NCI-H1930 (cell line): ENCODE results near the gene PPP1R9A.

Experiments used
- DNase-seq, 2 experiments: peaks; one replicate each; lab custom pipeline; 2025; lab: John Stamatoyannopoulos, UW

The PPP1R9A gene

DNA sequence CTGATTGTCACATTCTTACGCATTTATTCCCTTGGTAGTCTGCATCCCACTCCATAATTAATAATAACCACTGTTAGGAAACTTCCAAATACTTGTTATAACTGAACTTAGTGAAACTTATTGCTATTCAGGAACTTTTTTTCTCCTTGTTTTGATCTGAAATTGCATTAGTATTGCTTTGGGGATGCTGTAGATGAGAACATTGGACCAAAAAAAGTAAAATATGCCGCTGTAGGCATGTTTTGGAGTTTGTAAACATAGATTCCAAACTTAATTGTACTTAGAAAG is 1.7 kb downstream of the PPP1R9A start:
- no peak for DNase-seq

DNA sequence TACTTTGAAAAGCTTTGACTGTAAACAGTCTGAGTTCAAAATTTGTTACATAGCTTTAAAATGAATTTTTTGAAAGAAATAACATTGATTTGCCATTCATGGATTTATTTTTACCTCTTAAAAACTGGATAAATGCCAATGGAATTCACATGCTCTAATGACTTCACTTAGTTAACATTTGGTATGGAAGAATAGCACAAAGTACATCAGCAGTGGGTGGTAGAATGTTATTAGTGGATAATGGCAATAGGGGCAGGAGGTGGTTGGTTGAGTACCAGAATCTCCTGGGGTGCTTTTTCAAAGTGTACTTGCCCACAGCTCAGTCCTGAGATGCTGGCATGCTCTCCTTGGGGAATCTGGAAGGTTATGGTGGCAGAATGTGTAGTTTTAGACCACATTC is 4.7 kb downstream of the PPP1R9A start:
- no peak for DNase-seq

DNA sequence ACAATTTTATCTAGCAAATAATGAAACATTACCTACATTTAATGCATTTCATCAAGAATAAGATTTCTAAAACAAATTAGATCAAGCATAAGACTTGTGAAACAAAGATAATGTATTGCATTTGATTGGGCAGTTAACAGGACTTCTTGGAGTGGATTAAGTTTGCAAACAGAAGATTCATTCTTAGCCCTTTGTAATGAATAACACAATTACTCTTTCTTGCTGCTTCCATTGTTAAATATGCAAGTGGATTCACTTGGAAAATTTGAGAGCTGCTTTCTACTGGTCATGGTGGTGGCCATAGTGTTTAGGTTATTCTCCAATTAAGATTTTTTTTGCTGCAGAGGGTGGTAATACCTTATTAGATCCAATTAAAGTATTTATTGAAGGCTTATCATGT is 6.0 kb downstream of the PPP1R9A start:
- DNase-seq, result no peak

DNA sequence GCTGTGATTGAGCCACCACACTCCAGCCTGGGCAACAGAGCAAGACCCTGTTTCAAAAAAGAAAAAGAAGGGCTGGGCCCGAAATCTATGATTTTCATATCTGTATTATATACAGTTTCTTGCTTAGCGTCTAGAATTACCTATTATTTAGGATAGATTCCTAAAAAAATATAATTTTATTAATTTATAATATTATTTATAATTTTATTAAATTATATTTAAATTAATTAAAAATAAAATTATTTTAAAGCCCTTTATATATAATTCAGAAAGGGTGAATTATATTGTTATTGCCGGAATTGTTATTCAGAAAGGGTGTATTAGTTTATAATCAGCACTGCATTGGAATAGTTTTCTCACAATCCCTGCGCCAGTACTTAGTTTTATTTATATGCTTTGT is 14.5 kb downstream of the PPP1R9A start:
- no peak for DNase-seq

DNA sequence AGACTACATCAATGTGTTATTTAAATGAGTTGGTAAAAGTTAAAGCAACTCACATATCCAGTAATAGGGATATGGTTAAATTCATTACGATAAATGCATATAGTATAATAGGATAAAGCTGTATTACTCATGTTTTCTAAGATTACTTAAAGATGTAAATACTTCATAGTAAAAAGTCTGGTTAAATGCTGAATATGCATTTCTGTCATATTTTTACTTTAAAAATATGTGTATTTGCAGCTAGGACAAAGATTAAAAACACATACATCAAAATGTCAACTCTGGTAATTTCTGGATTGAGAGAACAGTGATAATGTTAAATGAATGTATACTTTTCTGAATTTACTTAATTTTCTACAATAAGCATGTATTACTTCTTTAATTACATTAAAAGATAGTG is 15.1 kb downstream of the PPP1R9A start:
- DNase-seq, result no peak

DNA sequence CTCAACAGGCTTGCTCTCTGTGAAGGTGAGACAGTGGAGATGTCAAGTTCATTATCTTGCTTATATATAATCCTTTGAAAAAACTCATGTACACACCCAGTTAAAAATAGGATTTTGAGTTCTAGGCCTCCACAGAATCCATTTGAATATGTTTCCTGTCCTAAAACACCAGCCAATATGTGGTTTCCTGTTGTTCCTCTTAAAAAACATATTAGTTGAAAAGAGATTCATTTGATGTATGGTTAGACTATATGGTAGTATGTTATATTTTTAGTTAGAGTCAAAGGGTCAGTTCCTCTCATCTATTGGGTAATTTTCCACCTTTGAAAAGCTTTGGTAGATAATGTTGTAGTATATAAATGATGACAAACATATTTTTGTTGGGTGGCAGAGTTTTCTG is 16.0 kb downstream of the PPP1R9A start:
- DNase-seq, result no peak

DNA sequence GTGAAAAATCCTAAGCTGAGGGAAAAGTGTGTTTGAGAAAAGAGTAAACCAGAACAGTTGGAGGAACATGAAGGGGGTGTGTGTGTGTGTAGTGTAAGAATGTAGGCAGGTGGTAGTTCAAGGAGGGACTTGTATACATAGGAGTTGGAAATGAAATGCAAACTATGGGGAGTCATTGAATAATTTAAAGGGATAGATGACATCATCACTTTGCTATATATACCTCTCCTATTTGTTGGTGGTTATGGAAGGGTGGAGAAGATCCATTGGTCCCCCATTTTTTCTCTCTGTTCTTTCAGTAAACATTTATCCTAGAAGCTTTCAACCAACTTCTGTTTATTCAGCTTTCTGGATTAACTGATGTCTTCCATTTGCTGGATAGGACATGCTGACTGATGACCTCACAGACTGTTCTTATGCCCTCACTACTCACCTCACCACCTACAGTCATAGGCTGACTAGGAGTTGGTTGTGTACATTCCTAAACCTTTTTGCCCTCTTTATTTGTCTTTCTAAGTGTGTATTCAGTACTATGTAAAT is 20.8 kb downstream of the PPP1R9A start:
- no peak for DNase-seq

DNA sequence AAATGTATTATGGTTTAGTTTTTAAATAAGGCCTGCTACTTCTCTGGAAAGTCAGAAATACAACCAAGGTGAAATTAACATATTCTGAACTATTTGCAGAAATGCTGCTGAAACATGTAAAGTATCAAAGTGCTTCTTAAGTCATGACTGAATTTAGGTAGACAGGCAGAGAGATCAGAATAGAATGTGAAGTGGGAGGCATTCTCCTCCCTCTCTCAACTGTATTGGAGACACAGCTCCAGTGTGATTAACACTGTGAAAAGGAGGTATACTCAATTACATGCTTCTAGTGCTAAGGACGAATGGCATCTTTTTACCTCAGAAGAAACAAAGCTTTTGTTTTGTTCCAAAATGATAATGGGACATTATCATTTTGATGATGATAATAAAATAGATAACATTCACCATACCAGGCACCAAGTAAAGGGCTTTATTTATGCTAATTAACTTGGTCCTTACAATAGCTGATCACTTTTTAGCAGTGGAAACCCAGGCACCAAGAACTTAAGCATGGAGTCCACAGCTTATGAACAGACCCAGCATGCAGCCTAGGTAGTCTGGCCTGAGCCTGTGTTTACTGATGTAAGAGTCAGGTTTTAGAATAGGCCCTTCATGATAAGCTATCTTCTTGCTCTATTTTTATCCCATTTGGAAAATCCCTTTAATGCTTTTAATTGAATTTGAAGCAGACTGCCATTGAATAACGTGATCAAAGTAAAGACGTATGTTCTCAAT is 26.0 kb downstream of the PPP1R9A start:
- DNase-seq, result no peak

DNA sequence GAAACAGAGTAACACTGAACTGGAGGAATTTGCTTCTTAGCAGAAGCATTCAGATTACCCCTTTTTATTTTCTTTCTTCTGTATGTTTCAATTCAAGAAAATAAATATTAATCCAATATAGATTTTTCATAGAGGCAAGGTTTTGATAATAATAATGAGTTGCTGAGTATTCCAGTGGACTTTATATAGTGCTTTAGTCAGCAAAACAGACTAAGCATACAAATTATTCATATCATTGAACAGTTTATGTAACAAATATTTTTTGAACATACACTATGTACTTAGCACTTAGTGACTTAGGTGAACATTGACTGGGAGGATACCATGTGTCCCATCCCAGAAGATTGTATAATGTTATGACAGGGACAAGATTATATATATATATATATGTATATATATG is 32.0 kb downstream of the PPP1R9A start:
- DNase-seq, result no peak

DNA sequence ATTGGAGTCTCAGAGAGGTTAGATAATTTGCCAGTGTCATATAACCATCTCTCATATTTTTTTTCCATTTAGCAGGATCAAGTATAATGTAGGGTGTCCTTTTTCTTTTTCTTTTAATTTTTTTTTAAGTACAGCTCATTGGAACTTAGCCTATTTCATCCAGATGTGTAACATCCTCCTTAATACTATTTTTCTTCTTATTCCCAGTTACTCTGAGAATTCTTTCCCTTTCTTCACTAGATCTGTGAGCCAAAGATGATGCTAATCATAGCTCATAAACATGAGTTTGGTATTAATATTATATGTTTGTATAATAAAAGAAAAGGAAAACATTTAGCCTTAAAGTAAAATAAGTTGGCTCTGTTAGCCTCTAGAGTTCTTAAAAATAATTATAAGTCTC is 32.8 kb downstream of the PPP1R9A start:
- DNase-seq, result no peak

DNA sequence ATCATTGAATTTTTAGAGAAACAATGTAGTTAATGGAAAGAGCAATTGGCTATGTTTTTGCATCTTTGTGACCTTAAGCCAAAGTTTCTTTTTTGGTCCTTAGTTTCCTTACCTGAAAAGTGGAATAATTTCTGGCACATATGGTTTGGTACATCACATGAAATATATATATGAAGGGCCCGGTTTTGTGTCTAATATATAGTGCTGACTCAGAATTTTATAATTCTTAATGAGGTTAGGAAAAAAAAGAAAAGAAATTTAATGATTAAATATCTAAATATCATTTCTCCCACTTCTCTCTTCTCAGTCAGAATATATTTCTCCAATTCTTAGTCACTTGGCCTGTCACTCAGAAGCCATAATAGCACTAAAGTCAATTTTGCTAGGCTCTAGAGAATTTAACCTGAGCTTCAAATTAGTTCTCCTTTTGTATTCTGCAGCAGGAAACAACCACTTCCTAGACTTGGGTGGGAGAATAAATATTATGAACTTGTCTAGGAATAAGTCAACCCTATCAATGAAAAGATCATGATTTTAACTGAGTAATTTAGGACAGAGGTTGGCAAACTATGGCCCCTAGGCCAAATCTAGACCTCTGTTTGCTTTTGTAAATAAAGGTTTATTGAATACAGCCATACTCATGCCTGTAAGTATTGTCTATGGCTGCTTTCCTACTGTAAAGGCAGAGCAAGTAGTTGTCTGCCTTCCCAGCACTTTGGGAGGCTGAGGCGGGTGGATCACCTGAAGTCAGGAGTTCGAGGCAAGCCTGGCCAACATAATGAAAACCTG is 34.6 kb downstream of the PPP1R9A start:
- peak in 1 of 2 experiments; percentile 60 for DNase-seq

DNA sequence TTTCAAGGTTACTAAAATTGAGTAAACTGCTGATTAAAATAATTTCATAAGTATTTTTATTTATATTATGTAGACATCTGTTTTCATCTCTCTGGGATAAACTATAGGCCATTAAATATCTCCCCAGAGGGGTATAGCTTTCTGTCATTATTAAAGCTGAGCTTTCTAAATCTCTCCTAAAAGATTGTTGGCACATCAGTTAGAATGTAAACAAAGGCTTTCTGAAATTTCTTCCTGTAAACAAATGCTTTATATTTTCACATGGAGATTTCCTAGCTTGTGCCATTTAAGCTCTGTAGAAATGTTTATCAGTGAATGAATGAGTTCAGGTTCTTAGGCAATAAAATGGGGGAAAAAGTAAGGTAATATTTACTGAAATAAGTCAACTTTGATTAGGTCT is 35.7 kb downstream of the PPP1R9A start:
- DNase-seq, result peak in 1 of 2 experiments; percentile 45

DNA sequence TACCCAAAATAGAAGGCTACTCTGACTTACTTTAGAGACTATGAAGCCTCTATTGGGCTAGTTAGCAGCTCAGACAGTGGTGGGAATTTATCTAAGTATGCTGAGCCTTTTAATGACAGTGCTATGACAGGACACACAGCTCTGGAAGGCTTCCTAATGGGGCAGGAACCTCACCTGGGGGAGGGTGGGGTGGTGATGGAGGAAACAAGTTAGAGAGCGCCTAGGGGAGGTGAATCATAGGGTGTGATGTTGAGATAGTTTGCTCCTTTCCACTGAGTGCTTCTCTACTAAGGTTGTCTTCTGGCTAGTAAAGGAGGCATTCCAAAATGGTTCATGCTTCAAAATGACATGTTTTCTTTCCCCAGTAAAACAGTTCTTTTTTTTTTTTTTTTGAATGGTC is 42.1 kb downstream of the PPP1R9A start:
- no peak for DNase-seq

DNA sequence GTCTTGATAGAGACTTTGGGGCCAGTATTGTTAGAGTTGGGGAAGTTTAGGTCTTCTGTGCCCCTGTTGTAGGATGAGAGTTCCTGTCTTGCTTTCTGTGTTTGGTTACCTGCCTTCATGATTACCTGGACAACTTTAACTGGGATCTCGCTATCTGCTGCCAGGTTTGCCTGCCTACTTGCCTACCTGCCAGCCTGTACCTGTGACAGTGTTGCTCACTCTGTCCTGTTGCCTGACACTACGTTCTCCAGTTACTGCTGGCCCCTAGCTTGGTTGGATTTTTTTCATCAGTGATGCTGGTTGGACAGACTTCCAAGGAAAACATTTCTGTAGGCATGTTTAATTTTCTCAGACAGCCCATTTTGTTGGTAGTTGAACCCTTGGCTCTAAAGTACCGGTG is 48.4 kb downstream of the PPP1R9A start:
- DNase-seq, result no peak

DNA sequence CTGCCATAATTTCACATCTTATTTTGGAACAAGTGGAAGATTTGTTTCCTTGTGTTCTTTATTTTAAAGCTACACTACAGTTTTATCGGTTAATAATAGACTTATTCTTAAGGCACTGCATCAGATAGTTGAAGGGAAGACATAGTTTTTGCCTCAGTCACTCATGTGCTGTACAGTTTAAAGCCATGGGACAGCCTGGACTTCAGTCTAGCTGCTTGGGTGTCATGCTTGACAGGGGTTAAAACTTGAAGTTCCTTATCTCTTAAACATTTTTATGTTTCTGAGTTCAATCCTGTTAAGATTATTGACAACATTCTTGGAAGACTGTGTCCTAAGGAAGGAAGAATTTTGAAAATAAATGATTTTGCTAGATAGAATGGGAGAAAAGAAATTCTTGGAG is 49.7 kb downstream of the PPP1R9A start:
- DNase-seq, result no peak

DNA sequence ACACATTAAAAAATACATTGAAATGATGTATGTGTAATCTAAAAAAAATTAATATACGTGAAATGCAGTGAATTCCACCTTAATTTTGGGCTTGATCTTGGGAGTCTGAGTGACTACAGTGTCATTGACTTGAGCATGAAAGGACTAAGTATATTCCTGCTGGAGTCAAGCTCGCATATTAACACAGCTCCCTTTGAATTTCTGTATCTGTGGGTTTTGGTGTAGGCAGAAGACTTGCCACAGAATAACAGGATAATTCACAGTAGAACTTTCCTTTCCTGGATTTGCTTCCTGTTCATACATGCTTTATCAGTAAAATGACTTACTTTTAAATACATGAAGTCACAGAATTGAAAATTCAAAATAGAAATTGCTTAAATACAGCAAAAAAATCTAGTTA is 55.3 kb downstream of the PPP1R9A start:
- no peak for DNase-seq

DNA sequence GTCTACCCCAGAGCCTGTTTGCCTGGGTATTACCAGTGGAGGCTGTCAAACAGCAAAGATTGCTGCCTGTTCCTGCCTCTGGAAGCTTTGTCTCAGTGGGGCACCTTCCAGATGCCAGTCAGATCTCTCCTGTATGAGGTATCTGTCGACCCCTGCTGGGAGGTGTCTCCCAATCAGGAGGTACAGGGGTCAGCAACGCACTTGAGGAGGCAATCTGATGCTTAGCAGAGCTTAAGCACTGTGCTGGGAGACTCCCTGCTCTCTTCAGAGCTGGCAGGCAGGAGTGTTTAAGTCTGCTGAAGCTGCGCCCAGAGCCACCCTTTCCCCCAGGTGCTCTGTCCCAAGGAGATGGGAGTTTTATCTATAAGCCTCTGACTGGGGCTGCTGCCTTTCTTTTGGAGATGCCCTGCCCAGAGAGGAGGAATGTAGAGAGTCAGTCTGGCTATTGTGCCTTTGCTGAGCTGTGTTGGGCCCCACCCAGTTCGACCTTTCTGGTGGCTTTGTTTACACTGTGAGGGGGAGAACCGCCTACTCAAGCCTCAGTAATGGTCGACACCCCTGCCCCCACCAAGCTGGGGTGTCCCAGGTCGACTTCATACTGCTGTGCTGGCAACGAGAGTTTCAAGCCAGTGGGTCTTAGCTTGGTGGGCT is 62.2 kb downstream of the PPP1R9A start:
- no peak for DNase-seq

DNA sequence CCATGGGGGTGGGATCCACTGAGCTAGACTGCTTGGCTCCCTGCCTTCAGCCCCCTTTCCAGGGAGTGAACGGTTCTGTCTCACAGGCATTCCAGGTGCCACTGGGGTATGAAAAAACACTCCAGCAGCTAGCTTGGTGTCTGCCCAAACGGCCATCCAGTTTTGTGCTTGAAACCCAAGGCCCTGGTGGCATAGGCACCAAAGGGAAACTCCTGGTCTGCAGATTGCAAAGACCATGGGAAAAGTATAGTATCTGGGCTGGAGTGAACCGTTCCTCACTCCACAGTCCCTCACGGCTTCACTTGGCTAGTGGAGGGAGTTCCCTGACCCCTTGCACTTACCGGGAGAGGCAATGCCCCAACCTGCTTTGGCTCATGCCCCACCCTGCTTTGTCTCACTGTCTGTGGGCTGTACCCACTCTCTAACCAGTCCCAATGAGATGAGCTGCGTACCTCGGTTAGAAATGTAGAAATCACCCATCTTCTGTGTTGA is 62.7 kb downstream of the PPP1R9A start:
- DNase-seq, result no peak

DNA sequence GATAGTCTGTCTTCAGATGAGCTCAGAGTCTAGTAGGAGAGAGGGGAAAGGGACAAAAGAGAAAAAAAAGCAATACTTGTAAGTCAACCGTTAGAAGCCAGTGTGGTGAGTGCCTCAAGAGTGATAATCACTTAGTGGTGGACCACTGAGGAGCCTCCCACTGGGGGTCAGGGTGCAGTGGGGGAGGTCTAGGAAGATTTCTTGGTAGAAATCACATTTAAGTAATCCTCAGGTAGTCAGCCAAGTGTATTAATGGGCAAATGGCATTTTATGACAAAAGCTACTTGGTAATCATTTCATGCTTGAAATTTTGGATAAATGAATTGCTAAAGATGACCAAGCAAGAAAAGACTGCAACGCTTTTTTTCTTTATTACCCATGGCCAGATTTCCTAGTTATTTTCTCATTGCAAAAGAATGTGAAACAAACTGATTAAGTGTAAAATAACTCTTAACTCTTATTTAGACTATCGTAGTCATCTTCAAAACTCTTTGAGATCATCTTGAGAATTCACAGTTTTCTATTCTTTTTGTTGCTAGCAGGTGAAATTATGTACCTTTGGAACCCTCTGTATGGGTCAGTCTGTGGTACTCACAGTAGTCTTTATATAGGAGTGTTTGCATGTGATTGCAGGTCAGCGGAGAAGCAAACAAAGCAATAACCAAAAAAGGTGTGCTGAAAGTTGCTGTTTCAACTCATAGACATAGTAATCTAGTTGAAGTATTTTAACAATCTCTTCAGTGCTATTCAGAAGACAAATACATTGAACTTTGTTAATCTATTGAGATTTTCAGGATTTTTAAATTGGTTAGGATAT is 63.9 kb downstream of the PPP1R9A start:
- no peak for DNase-seq

DNA sequence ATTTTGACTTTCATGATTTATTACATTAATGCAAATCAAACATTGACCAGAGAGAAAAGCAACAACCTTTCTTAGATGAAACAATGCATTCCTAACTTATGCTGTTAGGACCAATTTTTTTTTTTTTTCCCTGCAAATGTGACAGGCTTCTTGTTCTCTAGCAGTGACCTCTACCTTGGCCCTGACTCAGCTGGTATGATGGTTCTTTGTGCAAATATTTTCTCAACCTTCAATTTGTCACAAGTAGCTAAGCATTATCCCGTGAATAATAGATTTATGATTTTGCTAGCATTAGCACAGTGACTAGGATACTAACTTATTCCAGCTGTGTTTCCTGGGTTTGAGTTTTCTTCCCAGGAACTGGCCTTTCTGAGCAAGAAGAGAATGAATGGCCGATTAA is 64.9 kb downstream of the PPP1R9A start:
- DNase-seq, result no peak

DNA sequence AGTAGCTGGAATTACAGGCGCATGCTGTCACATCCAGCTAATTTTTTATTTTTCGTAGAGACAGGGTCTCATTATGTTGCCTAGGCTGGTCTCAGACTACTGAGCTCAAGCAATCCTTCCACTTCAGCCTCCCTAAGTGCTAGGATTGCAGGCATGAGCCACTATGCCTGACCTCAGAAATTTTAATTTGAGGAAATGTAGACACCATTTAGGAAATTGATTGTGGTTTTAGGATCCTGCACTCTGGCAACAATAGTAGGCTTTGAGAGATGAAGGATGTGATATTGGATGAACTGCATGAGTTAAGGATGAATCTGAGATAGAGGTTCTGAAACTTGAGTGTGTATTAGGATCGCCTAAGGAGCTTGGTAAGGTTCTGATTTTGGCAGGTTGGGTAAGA is 66.5 kb downstream of the PPP1R9A start:
- DNase-seq, result no peak

DNA sequence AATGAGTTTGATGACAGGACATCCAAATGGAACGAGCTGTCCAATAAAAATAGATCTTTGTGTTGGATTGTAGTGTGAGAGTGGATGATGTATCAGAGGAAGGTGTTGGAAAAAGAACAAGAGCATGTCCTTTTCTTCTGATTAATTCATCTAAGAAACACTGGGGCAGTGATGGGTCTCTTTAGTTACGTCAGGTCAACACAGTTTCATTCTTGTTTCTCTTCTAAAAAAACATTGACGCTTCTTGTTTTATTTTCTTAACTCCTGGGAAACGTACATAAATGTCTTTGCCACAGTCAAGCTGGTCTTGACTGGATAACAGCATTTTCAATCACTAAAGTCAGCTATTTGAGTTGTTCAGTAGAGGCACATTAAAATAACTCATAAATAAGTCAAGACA is 67.0 kb downstream of the PPP1R9A start:
- DNase-seq, result no peak
